NCI-H1105 treated with DMSO at 0.1 percent for 48 hours (cell line): Measurements from ENCODE around the gene OR13C5.

ENCODE experiments used
- DNase-seq: peaks from one replicate; lab custom pipeline; 2025; lab: John Stamatoyannopoulos, UW

Gene OR13C5

GRCh38 chr9:104553261-104553660 is 46.0 kb downstream of the OR13C5 start:
- no peak for DNase-seq
